Measurements from ENCODE around the gene GRHL3. TPM values are rescaled to one million over a fixed set of nuclear protein-coding genes. Genes with fewer than 3 reads are reported as not detected.

The GRHL3 gene
- total RNA-seq, 1 donor: not detected

- DNase-seq (ENCODE audit: low read depth in 2 of 3, low spot score in 2 of 3): no peak
Observed at GRCh38 chr1:24366707-24367106, 47.5 kb downstream of the GRHL3 start.

GRCh38 chr1:24369199-24369598 is 50.0 kb downstream of the GRHL3 start:
- no peak for DNase-seq (ENCODE audit: low read depth in 2 of 3, low spot score in 2 of 3)

DNA sequence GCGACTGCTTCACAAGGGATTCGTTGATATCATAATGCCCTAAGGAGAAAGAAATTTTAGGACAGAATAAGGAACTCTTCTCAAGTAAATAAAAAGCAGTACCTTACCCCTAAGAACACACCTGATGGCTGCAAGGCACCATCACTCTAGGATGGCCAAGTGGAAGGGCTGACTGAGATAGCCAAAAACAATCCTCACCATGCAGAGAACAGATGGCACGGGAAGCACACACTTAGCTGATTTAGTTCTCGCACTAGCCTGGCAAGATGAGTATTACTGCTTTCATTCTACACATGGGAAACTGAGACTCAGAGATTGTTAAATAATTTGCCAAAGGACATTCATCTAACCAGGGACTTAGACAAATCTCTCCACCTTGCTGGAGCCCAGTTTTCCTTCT is 50.6 kb downstream of the GRHL3 start:
- DNase-seq (ENCODE audit: low read depth in 2 of 3, low spot score in 2 of 3): no peak

DNA sequence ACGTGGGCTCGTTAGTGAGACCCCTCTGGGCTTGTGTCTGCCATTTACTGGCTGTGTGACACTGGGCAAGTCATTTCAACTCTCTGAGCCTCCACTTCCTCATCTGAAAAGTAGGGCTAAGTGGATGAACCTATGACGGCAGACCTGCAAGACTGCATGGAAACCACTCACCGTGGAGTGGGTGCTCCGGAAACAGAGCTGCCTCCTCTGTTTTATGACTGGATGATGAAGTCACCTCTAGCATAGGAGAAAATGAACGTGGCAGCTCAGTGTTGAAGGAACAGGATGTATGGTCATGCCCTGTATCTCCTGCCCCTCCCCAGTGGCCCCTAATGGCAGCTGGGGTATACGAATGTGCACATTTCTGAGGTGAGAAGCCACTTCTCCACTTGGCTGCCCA is 53.9 kb downstream of the GRHL3 start:
- DNase-seq (ENCODE audit: low read depth in 2 of 3, low spot score in 2 of 3): no peak

GRCh38 chr1:24373710-24374109 is 54.6 kb downstream of the GRHL3 start:
- no peak for DNase-seq (ENCODE audit: low read depth in 2 of 3, low spot score in 2 of 3)

DNA sequence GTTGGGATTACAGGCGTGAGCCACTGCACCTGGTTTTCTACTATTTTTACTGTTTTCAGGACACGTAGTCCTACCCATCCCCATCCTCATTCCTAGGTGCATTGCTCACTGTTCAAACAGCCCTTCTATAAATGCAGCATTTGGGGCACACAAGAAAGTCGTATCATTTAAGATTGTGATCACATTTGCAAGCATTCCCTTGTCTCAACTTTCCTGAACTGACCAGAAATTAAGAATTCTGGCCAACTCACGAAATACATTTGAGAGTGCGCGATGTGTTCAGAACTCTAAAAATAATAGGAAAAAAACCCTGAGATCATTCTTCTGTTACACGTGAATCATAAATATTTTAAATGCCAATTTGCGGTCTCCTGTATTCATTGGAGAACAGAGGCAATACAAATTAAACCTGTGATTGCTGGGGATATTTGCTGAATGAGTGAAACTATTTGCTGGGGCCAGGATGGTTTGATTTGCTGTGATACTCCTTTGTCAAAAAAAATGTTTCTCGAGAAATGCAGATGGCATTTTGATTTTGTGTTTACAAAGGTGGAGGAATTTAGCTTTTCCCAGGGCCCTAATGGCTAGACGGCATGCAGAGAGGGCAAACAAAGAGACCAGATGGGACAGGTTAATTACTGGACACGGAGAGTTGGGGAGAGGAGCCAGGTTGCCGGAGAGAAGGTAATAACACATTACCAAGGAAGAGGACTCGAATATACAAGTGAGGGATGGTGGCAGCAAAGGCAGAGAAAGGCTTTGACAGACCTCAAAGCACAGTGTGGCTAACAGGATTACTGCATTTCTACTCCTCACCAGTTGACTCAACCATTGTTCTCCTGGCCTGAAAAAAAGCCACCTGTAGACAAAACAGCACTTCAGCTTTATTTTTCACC is 56.0 kb downstream of the GRHL3 start:
- no peak for DNase-seq (ENCODE audit: low read depth in 2 of 3, low spot score in 2 of 3)

DNA sequence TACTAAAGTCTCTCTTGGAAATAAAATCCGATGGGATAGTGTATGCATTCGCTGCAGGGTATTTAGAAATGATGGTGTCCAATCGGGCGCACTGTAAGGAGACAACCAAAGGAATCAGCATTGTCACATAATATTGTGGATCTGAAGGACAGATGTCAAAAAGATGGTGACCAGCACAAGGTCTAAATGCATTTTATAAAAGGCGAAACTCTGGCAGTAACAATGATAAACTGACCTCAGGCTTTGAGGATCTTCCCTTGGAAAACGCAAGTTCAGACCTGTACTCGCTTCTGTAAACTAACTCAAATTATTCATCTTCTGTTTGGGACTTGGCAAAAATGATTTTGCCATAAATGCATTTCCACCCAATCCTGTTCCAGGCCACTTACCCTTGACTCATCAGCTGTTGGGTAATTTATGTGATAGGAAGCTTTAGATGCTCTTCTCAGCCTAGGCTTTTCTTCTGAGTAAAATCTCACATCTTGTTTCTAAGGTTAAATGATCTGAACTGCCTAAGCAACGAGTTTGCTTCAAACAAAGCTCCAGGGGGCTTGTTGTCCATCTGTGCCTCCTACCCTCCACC is 60.7 kb downstream of the GRHL3 start:
- DNase-seq (ENCODE audit: low read depth in 2 of 3, low spot score in 2 of 3): no peak

GRCh38 chr1:24380508-24380907 is 61.4 kb downstream of the GRHL3 start:
- no peak for DNase-seq (ENCODE audit: low read depth in 2 of 3, low spot score in 2 of 3)

DNA sequence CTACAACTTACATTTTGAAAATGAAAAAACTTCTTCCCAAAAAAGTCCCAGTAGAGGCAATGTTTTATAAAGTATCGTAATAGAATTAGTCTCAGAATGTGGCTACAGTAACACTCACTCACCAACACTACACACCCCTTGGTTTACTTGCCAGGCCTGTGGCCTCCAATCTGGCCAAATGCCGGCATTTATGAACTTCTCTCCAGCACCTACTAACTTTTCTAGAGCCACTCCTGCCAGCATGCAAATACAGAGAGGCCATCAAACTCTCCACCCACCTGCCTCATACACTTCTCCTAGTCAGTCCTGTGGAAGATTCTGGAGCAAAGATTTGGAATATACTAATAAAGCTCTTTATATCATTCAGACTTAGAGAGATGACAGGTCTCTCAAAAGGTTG is 62.1 kb downstream of the GRHL3 start:
- DNase-seq (ENCODE audit: low read depth in 2 of 3, low spot score in 2 of 3): no peak

DNA sequence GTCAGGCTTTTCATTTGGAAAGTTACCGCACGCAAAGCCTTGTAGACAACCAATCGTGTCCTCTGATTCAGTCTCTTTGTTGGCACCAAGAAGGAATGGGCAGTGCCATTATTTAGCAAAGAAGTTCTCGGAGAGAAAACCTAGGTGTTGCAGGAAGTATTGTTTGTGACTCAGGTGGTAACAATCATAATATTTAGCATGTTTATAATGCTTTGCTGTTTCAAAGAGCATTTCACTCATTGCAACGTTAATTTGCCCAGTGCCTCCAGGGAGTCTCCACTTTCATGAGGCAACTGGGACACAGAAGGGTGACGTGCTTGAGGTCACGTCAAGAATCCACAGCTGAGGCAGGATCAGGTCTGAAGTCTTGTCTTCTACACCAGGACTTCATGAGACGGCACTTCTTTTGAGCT is 63.0 kb downstream of the GRHL3 start:
- no peak for DNase-seq (ENCODE audit: low read depth in 2 of 3, low spot score in 2 of 3)

GRCh38 chr1:24383381-24383940 is 64.3 kb downstream of the GRHL3 start:
- DNase-seq (ENCODE audit: low read depth in 2 of 3, low spot score in 2 of 3): no peak

- peak in 1 of 3 donors; percentile 39 for DNase-seq (ENCODE audit: low read depth in 2 of 3, low spot score in 2 of 3)
Observed at GRCh38 chr1:24384251-24385090, 65.3 kb downstream of the GRHL3 start.

DNA sequence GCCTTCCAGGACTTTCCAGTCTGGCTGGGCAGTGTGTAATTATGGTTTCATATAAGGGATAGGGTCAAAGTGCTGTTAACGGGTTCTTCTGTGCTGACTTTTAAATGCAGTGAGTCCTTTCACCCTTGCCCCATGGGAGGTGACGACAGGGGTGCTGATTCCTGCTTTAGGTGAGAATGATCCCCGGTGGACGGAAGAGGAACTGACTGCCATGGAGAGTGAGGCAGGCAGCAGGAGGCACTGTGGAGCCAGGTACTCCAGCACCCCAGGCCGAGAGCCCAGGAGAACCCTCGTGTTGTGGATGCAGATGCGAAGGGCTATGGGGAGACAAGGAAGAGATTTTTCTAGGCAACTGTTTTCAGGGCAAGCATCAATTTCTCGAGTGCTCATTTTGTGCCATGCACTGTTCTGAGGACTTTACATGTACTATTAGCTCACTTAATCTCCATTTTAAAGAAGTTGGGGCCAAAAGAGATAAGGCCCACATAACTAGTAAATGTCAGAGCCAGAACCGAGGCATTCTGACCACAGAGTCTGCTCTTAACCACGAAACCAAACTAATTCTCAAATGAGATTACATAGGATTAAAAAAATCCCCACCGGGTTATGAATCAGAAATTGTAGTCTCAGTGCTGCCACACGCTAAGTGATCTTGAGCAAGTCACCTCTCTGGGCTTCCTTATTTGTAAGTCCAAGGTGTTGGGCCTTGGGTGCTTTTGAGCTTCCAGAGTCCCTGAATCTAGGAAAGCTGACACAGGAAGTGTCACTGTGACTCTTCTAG is 66.2 kb downstream of the GRHL3 start:
- peak in 2 of 3 donors; percentile 9 to 15 for DNase-seq (ENCODE audit: low read depth in 2 of 3, low spot score in 2 of 3)

GRCh38 chr1:24386241-24386640 is 67.1 kb downstream of the GRHL3 start:
- no peak for DNase-seq (ENCODE audit: low read depth in 2 of 3, low spot score in 2 of 3)

GRCh38 chr1:24386931-24387330 is 67.8 kb downstream of the GRHL3 start:
- DNase-seq (ENCODE audit: low read depth in 2 of 3, low spot score in 2 of 3): no peak

GRCh38 chr1:24387636-24388175 is 68.5 kb downstream of the GRHL3 start:
- no peak for DNase-seq (ENCODE audit: low read depth in 2 of 3, low spot score in 2 of 3)

DNA sequence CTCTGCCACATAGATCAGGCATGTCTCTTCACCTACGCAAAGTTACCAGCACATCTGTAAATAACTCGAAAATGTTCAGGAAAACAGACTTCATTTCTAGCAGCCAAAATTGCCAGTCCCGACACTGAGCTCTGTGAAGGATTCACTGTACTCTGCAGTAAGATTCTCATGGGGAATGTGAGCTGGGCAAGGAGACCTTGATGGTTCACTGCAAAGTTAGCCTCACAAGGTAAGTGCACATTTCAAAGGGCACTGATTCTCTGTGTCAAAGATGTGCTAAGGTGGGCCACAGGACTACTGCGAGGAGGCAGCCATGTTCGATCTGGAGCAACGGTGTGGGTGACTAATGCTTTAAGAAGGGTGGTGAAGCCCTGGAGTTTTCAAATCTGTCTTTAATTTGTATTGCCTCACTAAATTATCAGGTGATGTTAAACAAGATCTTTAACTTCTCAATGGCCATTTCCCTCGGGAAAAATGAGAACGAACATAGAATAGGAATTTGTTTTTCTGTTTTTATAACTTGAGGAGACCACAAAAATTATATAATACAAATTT is 69.3 kb downstream of the GRHL3 start:
- no peak for DNase-seq (ENCODE audit: low read depth in 2 of 3, low spot score in 2 of 3)

DNA sequence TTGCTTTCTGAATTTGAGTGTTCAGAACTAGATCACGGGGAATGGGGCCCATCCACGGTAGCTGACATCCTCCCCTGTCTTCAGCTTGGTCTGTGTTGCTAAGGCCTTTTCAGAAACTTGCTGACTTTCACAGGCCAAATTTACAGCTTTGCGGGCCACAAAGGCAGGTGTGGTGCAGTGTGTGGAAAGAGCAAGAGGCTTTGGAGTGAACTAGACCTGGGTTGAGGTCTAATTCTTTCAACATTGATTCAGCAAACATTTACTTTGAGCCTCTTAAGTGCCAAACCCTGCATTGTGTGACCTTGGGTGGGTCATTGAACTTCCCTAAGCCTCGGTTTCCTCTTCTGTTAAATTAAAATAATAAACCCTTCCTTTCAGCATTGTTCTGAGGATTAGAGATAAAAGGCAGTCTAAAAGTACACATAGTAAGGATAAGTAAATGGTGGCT is 70.1 kb downstream of the GRHL3 start:
- no peak for DNase-seq (ENCODE audit: low read depth in 2 of 3, low spot score in 2 of 3)

DNA sequence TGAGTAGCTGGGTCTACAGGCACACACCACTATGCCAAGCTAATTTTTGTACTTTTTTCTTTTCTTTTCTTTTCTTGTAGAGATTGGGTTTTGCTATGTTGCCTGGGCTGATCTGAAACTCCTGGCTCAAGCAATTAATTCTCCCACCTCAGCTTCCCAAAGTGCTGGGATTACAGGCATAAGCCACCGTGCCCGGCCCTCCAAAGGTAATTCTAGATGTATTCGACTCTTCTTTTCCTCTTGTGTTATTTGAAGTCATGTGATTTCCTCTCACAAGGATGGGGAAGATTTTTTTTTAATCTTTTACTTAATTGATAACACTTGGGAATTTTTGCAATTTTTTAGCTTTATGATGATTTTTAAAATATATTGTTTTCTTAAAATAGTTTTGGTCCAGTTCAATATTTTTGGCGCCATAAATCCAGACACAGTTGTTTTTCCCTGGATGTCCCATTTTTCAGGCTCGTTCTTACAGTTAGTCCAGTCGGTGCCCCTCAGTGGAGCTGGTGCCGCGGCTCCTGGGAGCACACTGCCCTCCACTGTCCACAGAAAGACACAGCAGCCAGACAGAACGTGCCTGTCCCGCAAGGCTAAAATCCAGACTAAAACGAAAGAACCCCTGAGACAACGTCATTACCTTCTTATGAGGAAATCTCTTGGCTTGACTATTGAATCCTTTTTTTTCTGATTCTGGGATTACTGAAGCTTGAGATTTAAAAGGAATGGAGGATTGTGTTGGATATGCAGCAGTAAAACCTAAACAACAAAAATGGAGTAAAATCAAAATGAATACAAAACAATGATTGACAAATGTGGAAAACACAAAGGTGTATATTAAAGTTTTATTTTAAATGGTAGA is 72.0 kb downstream of the GRHL3 start:
- DNase-seq (ENCODE audit: low read depth in 2 of 3, low spot score in 2 of 3): peak in 2 of 3 donors; percentile 70 to 78

Measured in hematopoietic multipotent progenitor cell (in vitro differentiated cells).